Measurements from ENCODE around the gene EDN1. TPM values are rescaled to one million over a fixed set of nuclear protein-coding genes. Genes with fewer than 3 reads are reported as not detected.

The EDN1 gene
- total RNA-seq, 4 donors from 2014 or later = 2.8 to 13.8 (median 7.7) TPM

DNA sequence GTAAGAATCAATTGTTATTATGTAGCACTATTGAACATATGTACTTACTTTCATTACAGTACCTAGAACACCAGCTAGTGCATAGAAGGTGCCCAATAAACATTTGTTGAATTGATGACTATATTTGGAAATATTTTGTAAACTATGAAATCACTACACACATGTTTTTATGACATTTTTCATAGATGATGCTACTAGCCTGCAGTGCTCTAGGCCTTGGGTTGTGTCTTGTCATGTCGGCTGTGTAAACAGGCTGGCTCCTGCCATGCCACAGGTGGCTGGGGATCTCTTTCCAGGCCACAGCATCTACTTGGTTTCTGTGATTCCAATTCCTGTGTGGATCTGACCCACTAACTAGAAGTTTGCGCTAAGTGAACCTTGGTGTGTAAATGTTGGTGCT lies 43.3 kb upstream of the EDN1 start:
- Histone ChIP-seq H3K36me3 (no peaks in the 10 kb centered on the region), H3K27ac (no peak overlapping the region), H3K27me3 (no peaks in the 10 kb centered on the region), H3K9me3 (no peaks in the 10 kb centered on the region), H3K4me1 (no peaks in the 10 kb centered on the region), H3K4me3 (no peak overlapping the region)
- TF ChIP-seq, protein P1, sequence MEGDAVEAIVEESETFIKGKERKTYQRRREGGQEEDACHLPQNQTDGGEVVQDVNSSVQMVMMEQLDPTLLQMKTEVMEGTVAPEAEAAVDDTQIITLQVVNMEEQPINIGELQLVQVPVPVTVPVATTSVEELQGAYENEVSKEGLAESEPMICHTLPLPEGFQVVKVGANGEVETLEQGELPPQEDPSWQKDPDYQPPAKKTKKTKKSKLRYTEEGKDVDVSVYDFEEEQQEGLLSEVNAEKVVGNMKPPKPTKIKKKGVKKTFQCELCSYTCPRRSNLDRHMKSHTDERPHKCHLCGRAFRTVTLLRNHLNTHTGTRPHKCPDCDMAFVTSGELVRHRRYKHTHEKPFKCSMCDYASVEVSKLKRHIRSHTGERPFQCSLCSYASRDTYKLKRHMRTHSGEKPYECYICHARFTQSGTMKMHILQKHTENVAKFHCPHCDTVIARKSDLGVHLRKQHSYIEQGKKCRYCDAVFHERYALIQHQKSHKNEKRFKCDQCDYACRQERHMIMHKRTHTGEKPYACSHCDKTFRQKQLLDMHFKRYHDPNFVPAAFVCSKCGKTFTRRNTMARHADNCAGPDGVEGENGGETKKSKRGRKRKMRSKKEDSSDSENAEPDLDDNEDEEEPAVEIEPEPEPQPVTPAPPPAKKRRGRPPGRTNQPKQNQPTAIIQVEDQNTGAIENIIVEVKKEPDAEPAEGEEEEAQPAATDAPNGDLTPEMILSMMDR (IDR thresholded peaks at IDR 0.05) = no peak
- no peak for TF ChIP-seq POLR2A (IDR thresholded peaks at IDR 0.05)
- intact Hi-C loops (cut with DNase I; ENCODE audit: low total_unique reads) = no loop called here
- DNase-seq = no peak

DNA sequence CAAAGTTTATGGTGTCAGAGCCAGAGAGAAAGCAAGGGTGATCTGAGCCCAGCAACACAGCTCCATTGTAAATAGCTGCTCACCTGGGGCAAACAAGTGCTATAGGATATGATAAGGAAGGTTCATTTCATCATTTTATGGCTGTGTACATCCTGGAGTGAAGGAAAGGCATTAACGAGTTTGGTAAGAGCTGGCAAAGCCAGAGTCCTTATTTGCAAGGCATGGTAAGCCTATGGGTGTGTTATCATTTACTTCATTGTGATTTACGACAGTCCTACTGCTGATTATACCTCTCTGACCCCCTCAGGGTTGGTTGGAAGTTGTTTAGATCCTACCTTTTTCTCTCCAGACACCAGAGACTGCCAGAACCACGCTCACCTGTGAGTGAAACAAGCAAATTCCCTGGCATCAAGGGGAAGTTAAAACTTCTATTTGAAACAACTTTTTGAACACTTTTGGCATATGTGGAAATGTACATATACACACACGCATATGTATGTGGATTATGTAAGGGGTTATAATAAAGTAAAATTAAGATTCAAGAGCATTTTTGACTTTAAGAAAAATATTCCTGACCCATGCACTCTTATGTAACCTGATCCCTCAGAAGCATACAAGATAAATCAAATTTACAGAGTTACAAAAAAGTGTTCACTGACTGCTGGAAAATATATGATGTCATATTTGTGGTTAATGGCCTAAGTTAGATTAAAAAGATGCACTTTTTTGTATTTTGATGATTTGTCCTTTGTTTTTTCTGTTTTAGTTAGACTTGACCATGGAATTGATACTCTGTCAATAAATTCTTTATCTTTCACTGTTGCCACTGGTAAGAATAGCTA lies 40.4 kb upstream of the EDN1 start:
- Histone ChIP-seq H3K27ac (no peak overlapping the region), H3K9me3 (no peaks in the 10 kb centered on the region), H3K4me1 (no peaks in the 10 kb centered on the region), H3K27me3 (no peaks in the 10 kb centered on the region), H3K36me3 (no peaks in the 10 kb centered on the region), H3K4me3 (no peak overlapping the region)
- intact Hi-C loops (cut with DNase I; ENCODE audit: low total_unique reads) = no loop called here
- DNase-seq = no peak
- no peak for TF ChIP-seq POLR2A (IDR thresholded peaks at IDR 0.05)
- TF ChIP-seq, protein P1 (IDR thresholded peaks at IDR 0.05) = no peak

DNA sequence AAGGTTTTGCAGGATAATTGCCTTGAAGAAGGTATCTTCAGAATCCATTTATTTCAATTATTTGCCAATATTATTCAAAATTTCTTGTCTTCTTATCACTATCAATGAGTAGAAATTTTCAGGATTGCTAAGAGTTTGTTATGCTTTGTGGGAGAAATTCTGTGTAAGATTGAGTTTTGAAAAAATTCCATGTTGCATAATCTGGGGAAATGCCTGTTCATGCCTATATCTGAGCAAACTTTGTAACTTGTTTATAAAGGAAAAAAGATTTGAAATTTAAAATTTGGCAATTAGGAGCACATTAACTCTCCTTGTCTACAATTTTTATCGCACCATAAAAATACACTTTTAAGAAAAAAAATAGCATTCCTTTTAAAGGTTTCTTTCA lies 39.8 kb upstream of the EDN1 start:
- DNase-seq = no peak
- no peaks in the 10 kb centered on the region for H3K36me3 ChIP-seq
- no peaks in the 10 kb centered on the region for H3K9me3 ChIP-seq
- TF ChIP-seq POLR2A (IDR thresholded peaks at IDR 0.05) = no peak
- TF ChIP-seq, protein P1 (IDR thresholded peaks at IDR 0.05) = no peak
- H3K27me3 ChIP-seq = no peaks in the 10 kb centered on the region
- intact Hi-C loops (cut with DNase I; ENCODE audit: low total_unique reads) = no loop called here
- H3K4me3 ChIP-seq = no peak overlapping the region
- H3K4me1 ChIP-seq = no peaks in the 10 kb centered on the region
- H3K27ac ChIP-seq = no peak overlapping the region

DNA sequence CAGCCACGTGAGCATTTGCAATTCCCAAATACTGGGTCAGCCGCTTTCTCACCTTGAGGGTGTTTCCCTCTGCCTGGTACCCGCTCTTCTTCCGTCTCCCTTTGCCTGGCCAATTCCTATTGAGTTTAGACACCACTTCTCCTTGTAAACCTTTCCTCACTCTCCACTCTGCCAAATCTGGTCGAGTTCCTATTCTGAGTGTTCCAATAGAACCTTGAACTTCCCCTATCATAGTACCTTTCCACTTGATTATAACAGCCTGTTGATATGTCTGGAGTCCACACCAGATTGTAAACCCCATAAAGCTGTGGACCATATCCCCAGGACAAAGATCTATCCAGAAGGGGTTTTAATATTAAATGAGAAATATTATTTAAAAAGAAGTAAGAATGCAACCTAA lies 36.0 kb upstream of the EDN1 start:
- Histone ChIP-seq H3K4me1 (no peaks in the 10 kb centered on the region), H3K9me3 (no peaks in the 10 kb centered on the region), H3K27ac (no peak overlapping the region), H3K36me3 (no peaks in the 10 kb centered on the region), H3K27me3 (no peaks in the 10 kb centered on the region), H3K4me3 (no peak overlapping the region)
- intact Hi-C loops (cut with DNase I; ENCODE audit: low total_unique reads) = no loop called here
- DNase-seq = no peak
- TF ChIP-seq, protein P1 (IDR thresholded peaks at IDR 0.05) = no peak
- TF ChIP-seq POLR2A (IDR thresholded peaks at IDR 0.05) = no peak

DNA sequence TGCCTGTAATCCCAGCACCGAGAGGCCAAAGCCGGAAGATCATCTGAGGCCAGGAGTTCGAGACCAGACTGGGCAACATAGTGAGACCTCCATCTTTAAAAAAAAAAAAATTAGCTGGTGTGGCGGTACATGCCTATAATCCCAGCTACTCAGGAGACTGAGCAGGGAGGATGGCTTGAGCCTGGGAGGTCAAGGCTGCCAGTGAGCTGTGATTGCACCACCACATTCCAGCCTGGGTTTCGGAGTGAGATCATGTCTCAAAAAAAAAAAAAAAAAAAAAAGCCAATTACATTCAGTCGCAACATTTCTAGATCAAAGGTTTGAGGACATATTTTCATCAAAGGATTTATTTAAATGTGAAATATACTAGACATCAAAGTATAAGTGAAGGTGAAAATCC lies 32.0 kb upstream of the EDN1 start:
- Histone ChIP-seq H3K36me3 (no peaks in the 10 kb centered on the region), H3K4me3 (no peak overlapping the region), H3K27me3 (no peaks in the 10 kb centered on the region), H3K9me3 (no peaks in the 10 kb centered on the region), H3K27ac (no peak overlapping the region), H3K4me1 (no peaks in the 10 kb centered on the region)
- no peak for DNase-seq
- TF ChIP-seq, protein P1 (IDR thresholded peaks at IDR 0.05) = no peak
- no peak for TF ChIP-seq POLR2A (IDR thresholded peaks at IDR 0.05)
- intact Hi-C loops (cut with DNase I; ENCODE audit: low total_unique reads) = no loop called here
